ENCODE data around the gene TRAP1.

DNA sequence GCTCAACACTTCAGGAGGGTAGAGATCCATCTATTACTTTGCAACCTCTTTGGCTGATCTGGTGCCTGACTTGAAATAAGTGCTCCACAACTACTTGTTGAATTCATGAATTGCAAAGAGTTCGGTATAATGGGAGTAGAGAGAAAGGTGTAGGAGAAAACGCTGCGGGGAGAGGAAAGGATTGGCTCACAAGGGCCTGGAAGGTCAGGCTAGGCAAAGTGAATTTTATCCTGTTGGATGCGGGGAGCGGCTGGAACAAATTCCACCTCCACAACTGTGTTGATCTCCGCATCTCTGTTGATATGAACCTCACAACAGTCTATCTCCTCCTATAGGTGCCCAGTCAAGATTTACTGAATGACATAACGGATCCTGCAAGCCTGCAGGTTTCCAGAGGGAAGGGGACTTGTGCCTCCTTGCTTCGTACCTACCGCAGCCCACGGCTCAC lies 106.6 kb downstream of the TRAP1 start:
- TF ChIP-seq, protein P1, sequence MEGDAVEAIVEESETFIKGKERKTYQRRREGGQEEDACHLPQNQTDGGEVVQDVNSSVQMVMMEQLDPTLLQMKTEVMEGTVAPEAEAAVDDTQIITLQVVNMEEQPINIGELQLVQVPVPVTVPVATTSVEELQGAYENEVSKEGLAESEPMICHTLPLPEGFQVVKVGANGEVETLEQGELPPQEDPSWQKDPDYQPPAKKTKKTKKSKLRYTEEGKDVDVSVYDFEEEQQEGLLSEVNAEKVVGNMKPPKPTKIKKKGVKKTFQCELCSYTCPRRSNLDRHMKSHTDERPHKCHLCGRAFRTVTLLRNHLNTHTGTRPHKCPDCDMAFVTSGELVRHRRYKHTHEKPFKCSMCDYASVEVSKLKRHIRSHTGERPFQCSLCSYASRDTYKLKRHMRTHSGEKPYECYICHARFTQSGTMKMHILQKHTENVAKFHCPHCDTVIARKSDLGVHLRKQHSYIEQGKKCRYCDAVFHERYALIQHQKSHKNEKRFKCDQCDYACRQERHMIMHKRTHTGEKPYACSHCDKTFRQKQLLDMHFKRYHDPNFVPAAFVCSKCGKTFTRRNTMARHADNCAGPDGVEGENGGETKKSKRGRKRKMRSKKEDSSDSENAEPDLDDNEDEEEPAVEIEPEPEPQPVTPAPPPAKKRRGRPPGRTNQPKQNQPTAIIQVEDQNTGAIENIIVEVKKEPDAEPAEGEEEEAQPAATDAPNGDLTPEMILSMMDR (conservative IDR thresholded peaks at IDR 0.05), result no peak
- no peak for TF ChIP-seq EZH2 (IDR thresholded peaks at IDR 0.05; ENCODE audit: low read depth)

All from PC-9 (cell line).